Suprapubic skin (tissue), 3 donors: ENCODE data around the gene ARHGAP22.

Source experiments
- POLR2AphosphoS5 ChIP-seq, 3 donors: sonication (generic); formaldehyde crosslinking; IDR thresholded peaks; one replicate each; pipeline ENCODE4 v1.6.1; 2017; ENCODE audit warnings: antibody characterized with exemption in 3 of 3
- TF ChIP-seq, protein P1 (sequence below), 2 donors: fragments of 200-600 bp in 1 of 2; fragments of 450-650 bp in 1 of 2; sonication (generic) in 1 of 2; IDR thresholded peaks; one replicate each; pipeline ENCODE4 v1.5.1; 2016 to 2019; ENCODE audit warnings: antibody characterized with exemption in 2 of 2, mild to moderate bottlenecking in 1 of 2, moderate library complexity in 1 of 2

DNA sequence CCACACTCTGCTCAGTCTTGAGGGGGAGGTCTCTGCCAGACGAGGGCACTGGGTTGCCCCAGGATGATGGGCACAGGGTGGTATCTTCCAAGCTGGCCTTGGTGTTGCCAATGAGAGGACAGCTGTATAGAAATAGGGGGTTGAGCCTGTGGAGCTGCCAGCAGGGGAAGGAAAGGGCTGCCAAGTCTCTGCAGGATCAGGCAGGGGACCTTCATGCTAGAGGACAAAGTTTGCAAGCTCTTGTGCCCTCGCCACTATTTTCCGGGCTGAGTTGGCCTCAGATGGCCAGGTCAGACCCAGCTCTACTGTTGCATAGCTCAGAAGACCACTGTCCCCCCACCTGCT is 68.7 kb downstream of the ARHGAP22 start:
- TF ChIP-seq, protein P1, sequence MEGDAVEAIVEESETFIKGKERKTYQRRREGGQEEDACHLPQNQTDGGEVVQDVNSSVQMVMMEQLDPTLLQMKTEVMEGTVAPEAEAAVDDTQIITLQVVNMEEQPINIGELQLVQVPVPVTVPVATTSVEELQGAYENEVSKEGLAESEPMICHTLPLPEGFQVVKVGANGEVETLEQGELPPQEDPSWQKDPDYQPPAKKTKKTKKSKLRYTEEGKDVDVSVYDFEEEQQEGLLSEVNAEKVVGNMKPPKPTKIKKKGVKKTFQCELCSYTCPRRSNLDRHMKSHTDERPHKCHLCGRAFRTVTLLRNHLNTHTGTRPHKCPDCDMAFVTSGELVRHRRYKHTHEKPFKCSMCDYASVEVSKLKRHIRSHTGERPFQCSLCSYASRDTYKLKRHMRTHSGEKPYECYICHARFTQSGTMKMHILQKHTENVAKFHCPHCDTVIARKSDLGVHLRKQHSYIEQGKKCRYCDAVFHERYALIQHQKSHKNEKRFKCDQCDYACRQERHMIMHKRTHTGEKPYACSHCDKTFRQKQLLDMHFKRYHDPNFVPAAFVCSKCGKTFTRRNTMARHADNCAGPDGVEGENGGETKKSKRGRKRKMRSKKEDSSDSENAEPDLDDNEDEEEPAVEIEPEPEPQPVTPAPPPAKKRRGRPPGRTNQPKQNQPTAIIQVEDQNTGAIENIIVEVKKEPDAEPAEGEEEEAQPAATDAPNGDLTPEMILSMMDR (IDR thresholded peaks at IDR 0.05) = no peak
- TF ChIP-seq POLR2AphosphoS5 (IDR thresholded peaks at IDR 0.05) = no peak
